Dedifferentiated amniotic fluid mesenchymal stem cell (primary cell): Measurements from ENCODE around the gene GPR62.
"Not testable (repeated sequence)": the region's sequence is repeated elsewhere in the genome, so short reads cannot be mapped to it uniquely, and the experiment has no call there.

Source experiments
- DNase-seq: peaks from one replicate; pipeline ENCODE4 v3.0.0-alpha.2; 2016; ENCODE audit errors: extremely low spot score

GPR62 gene, protein sequence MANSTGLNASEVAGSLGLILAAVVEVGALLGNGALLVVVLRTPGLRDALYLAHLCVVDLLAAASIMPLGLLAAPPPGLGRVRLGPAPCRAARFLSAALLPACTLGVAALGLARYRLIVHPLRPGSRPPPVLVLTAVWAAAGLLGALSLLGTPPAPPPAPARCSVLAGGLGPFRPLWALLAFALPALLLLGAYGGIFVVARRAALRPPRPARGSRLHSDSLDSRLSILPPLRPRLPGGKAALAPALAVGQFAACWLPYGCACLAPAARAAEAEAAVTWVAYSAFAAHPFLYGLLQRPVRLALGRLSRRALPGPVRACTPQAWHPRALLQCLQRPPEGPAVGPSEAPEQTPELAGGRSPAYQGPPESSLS

DNA sequence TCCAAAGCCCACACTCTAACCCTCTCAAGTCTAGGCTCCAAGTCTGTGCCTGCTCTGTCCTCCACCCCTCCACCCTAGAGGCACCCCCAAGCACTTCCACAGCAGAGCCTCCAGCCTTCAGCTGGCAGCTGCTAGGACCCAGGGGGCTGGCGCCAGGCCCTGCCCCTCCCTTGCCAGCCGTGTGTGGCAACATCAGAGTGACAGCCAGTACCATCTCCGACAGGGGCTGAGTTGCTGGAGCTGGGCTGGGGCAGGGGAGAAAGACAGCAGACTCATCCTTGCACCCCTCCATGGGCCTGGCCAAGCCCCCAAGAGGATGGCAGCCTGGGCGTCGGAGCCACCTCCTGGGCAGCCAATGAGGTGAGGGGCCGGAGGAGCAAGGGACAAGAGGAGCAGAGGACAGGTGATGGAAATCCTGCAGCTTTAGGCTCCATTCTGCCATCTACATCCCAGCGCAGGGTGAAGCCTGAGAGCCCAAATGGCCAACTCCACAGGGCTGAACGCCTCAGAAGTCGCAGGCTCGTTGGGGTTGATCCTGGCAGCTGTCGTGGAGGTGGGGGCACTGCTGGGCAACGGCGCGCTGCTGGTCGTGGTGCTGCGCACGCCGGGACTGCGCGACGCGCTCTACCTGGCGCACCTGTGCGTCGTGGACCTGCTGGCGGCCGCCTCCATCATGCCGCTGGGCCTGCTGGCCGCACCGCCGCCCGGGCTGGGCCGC, at the start of gene GPR62:
GPR62 (plus strand) TSS at position 207 of the 718 bp plus-strand sequence; CDS start at position 479, 272 bp downstream.
- DNase-seq: no peak

GRCh38 chr3:51908026-51908425, 47.2 kb upstream of the GPR62 start:
- no peak for DNase-seq

- DNase-seq: no peak
Observed at GRCh38 chr3:51916418-51916817, 38.8 kb upstream of the GPR62 start.

GRCh38 chr3:51921081-51921578, 34.1 kb upstream of the GPR62 start:
- no peak for DNase-seq

DNA sequence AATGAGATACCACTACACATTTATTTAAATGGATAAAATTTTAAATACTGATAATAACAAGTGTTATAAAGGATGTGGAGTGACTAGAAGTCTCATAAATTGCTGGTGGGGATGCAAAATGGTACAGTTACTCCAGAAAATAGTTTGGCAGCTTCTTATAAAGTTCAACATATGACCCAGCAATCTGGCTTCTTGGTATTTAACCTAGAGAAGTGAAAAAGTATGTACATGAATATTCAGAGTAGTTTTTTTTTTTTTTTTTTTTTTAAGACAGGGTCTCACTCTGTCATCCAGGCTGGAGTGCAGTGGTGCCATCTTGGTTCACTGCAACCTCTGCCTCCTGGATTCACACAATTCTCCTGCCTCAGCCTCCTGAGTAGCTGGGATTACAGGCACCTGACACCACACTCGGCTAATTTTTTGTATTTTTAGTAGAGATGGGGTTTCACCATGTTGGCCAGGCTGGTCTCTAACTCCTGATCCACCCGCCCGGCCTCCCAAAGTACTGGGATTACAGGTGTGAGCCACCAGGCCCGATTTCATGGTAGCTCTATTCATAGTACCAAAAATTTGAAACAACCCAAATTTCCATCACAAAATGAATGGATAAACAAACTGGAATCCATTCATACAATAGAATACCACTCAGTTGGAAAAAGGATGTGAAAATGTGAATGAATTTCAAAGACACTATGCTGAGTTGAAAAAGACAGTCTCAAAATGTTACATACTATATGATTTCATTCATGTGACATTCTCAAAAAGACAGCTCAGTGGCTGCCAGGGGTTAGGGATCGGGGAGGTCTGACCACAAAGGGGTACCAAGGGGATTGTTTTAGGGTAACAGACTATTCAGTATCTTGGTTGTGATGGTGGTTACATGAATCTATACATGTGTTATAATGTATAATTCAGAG, 27.9 kb upstream of the GPR62 start:
- DNase-seq: no peak

DNA sequence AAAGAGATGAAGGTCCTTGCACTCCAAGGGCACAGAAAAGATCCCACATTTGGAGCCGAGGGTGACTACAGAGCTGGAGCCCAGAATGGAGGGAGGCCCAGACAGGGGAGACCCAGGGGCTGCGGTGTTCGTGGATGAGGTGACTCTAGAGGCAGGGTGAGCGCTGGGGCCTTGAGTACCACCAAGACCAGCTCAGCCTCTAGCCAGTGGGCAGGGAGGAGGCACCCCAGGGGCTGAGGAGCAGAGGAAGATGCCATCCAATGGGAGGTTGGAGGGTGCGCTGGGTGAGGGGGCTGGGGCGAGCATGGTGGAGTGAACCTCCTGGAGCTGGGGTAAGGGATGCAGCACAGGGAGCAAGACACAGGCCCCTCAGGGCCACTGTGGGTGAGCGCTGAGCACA, 26.7 kb upstream of the GPR62 start:
- no peak for DNase-seq

DNA sequence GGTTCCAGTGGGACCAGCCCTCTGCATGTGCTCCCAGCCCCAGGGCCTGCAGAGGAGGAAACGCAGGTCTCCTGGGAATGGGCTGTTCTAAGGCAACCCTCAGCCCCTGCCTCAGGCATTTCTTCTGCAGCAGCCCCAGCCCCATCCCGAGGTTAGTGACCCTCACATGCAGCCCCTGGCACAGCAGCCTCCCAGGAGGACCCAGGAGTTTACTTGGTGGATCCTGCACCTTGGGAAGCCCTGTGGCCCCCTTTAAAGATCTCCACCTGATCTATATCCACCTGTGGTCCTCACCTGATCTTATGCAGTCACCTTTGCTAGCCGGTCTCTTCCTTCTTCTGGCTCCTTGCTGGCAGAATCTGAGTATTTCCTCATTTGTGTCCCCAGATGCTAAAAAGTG, 26.2 kb upstream of the GPR62 start:
- not testable (repeated sequence) for DNase-seq

DNA sequence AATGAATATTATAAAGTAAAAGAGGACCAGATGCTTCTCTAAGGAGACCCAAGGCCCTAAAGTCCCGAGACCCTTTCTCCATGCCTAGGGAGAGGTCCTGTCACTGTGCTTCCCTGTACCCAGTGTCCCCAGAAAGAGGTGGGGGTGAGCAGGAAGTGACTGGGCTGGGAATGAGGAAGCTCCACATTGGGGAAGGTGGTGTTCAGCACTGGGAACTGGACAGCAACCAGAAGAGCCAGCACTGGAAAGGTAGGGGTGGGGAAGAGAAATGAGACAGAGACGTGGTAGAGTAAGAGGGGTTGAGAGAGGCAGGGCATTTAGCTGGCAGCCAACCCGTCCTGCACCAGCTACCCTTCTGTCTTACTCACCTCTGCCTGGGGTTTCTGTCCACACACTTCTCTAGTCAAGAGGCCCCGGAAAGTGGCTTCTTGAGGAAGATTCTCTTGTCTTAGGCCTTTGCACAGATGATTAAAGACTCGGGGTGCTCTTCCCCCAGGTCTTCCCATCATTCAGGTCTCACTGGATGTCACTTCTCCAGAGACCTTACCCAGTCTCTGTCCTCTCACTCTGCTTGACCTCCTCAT, 25.7 kb upstream of the GPR62 start:
- no peak for DNase-seq

DNA sequence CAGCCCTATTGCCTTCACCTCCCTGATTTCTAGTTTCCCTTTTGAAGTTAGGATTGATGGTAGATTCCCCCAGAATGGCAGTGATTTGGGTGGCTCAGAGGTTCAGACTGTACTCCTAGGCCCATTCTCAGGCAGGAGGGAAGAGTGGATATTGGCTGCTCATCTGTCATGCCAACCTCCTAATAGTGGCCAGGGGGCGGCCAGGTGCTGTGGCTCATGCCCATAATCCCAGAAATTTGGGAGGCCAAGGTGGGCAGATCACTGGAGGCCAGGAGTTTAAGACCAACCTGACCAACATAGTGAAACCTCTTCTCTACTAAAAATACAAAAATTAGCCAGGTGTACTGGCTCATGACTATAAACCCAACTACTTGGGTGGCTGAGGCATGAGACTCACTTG, 24.7 kb upstream of the GPR62 start:
- no peak for DNase-seq

DNA sequence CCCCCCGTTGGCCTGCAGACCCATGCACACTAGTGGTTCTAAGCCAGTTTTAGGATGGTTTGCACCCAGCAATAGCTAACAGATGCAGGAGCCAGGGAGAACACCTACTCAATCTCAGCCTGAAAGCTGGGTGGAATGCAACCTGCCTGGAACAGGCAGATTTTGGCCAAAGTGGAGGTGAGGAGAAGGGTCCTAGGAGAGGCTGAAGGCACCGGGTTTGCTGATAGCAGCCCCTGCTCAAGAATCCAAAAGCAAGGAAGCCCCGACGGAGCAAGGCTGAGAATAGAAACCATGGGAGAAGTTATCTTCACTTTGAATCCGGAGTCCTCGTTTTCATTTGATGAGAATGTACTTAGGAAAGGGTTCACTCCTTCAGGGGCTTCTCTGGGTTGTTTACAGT, 23.4 kb upstream of the GPR62 start:
- DNase-seq: no peak

GRCh38 chr3:51932471-51933370, 22.5 kb upstream of the GPR62 start:
- DNase-seq: no peak

- no peak for DNase-seq
Observed at GRCh38 chr3:51933471-51934138, 21.6 kb upstream of the GPR62 start.

DNA sequence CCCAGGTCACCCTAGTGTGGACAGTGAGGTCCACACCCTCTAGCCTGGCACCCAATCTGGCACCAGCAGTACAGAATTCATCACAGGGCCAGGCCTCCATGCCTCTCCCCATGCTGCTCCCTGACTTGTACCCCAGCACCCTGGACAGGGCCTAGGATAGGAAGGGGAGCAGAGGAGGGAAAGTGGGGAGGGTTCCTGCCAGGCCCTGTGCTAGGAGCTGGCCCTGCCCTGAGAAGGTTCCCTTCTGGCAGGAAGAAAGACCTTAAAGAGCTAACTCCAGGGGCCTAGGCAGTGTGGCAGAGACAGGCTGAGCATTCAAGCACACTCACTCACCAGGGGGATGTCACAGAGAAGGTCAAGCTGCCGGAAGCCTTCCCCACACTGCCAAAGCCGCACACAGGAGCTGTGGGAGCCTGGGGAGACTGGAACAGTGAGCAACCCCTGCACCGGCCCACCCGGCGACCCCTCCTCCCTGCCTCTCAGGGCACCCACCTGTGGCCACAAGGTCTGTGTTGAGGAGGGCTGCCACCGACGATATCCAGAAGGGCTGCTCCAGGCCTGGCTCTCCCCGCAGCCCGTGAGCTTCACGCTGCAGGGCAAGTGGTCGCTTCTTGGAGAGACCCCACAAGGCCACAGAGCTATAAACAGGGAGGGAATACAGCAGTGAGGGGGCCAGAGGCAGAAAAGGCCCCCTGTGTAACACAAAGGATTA, 20.9 kb upstream of the GPR62 start:
- no peak for DNase-seq

GRCh38 chr3:51934991-51935885, 19.9 kb upstream of the GPR62 start:
- no peak for DNase-seq

DNA sequence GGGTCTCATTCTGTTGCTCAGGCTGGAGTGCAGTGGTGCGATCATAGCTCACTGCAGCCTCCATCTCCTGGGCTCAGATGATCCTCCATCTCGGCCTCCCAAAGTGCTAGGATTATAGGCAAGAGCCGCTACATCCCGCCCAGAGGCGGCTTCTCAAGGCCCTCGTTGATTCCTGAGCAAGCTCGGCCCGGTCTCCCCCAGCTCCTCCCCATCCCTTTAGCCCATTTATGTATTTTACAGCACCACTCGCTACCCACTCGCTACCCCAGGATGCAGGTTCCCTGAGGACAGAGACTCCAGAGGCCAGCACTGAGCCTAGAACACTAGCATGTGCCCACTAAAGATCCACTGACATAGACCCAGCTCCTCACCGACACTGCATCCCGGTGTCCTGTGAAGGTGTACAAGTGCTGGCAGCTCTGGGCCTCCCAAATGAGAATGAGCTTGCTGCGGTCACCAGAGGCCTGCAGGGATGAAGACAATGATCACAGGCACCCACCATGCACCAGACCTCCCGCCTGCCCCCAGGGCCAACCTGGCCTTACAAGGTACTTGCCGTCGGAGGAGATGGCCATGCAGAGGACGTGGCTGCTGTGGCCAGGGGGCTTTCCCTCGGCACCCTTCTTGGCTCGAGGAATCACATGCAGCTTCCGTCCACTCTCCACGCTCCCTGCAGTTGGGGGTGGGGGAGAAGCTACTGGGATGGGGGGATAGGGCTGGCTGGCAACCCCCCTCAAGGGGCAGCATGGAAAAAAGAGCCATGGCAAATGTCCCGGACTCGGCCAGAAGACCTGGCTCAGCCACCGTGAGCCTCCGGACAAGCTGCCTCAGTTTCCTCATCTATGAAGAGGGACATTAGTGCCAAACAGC, 19.1 kb upstream of the GPR62 start:
- no peak for DNase-seq

- no peak for DNase-seq
Observed at GRCh38 chr3:51937014-51937413, 18.2 kb upstream of the GPR62 start.
